ENCODE measurements around the gene ARHGAP32. TPM values are rescaled to one million over a fixed set of nuclear protein-coding genes. Genes with fewer than 3 reads are reported as not detected.
"Not testable (repeated sequence)": the region's sequence is repeated elsewhere in the genome, so short reads cannot be mapped to it uniquely, and the experiment has no call there.

Gene ARHGAP32
- total RNA-seq, 1 donor from 2014 or later, result 3.0 TPM

GRCh38 chr11:128937480-128937879 lies 254.6 kb downstream of the ARHGAP32 start:
- intact Hi-C loops (cut with micrococcal nuclease), result no loop called here

GRCh38 chr11:128936606-128937251 lies 255.4 kb downstream of the ARHGAP32 start:
- intact Hi-C loops (cut with micrococcal nuclease), result no loop called here

- intact Hi-C loops (cut with micrococcal nuclease), result no loop called here
Measured at GRCh38 chr11:128934926-128935325, 257.2 kb downstream of the ARHGAP32 start.

GRCh38 chr11:128934351-128934750 lies 257.8 kb downstream of the ARHGAP32 start:
- intact Hi-C loops (cut with micrococcal nuclease), result no loop called here

GRCh38 chr11:128933481-128934178 lies 258.5 kb downstream of the ARHGAP32 start:
- intact Hi-C loops (cut with micrococcal nuclease), result no loop called here

- intact Hi-C loops (cut with micrococcal nuclease), result no loop called here
Measured at GRCh38 chr11:128931668-128932067, 260.5 kb downstream of the ARHGAP32 start.

GRCh38 chr11:128931066-128931465 lies 261.1 kb downstream of the ARHGAP32 start:
- intact Hi-C loops (cut with micrococcal nuclease), result no loop called here

GRCh38 chr11:128929991-128930390 lies 262.1 kb downstream of the ARHGAP32 start:
- intact Hi-C loops (cut with micrococcal nuclease), result no loop called here

GRCh38 chr11:128929468-128929867 lies 262.7 kb downstream of the ARHGAP32 start:
- intact Hi-C loops (cut with micrococcal nuclease), result no loop called here

GRCh38 chr11:128928400-128928799 lies 263.7 kb downstream of the ARHGAP32 start:
- intact Hi-C loops (cut with micrococcal nuclease), result no loop called here

GRCh38 chr11:128927683-128928336 lies 264.3 kb downstream of the ARHGAP32 start:
- intact Hi-C loops (cut with micrococcal nuclease), result no loop called here

- intact Hi-C loops (cut with micrococcal nuclease), result no loop called here
Measured at GRCh38 chr11:128927108-128927461, 265.0 kb downstream of the ARHGAP32 start.

GRCh38 chr11:128926437-128927107 lies 265.6 kb downstream of the ARHGAP32 start:
- intact Hi-C loops (cut with micrococcal nuclease), result no loop called here

- intact Hi-C loops (cut with micrococcal nuclease), result no loop called here
Measured at GRCh38 chr11:128926000-128926399, 266.1 kb downstream of the ARHGAP32 start.

GRCh38 chr11:128925250-128925600 lies 266.9 kb downstream of the ARHGAP32 start:
- intact Hi-C loops (cut with micrococcal nuclease), result no loop called here

GRCh38 chr11:128924510-128925249 lies 267.4 kb downstream of the ARHGAP32 start:
- intact Hi-C loops (cut with micrococcal nuclease), result no loop called here

- intact Hi-C loops (cut with micrococcal nuclease), result no loop called here
Measured at GRCh38 chr11:128924104-128924503, 268.0 kb downstream of the ARHGAP32 start.

GRCh38 chr11:128921793-128922192 lies 270.3 kb downstream of the ARHGAP32 start:
- intact Hi-C loops (cut with micrococcal nuclease), result no loop called here

GRCh38 chr11:128920666-128921065 lies 271.5 kb downstream of the ARHGAP32 start:
- intact Hi-C loops (cut with micrococcal nuclease), result no loop called here

GRCh38 chr11:128919635-128920034 lies 272.5 kb downstream of the ARHGAP32 start:
- intact Hi-C loops (cut with micrococcal nuclease), result not testable (repeated sequence)

GRCh38 chr11:128919216-128919615 lies 272.9 kb downstream of the ARHGAP32 start:
- intact Hi-C loops (cut with micrococcal nuclease), result no loop called here

Data from T-helper 1 cell treated with Interleukin-12 subunit alpha and Interleukin-12 subunit beta and Interleukin-4 antibody, amounts not matched to agents 30 ng/mL and 1 ng/mL, for 36 hours (primary cell).